ENCODE data around the gene CEP112. TPM values are rescaled to one million over a fixed set of nuclear protein-coding genes. Genes with fewer than 3 reads are reported as not detected.

CEP112 gene
- total and polyA plus RNA-seq, 2 of the 4 experiments (the other 2 are of a cell fraction): 2.5 to 5.6 TPM

- DNase-seq (no peak), ATAC-seq (ENCODE audit: low read depth) (no peak)
- H3K27me3 ChIP-seq (ENCODE audit: control insufficient read depth, insufficient read depth, low read length): no peaks in the 10 kb centered on the region
- H2BK20ac ChIP-seq (ENCODE audit: low read depth, low read length): no peak overlapping the region
- dilution Hi-C loops (cut with HindIII; ENCODE audit: low sequenced_read_pairs, unreplicated experiment): no loop called here
- H2BK120ac ChIP-seq (ENCODE audit: low read depth, low read length): no peak overlapping the region
- no peak overlapping the region for H4K5ac ChIP-seq (ENCODE audit: low read depth, low read length)
- no peaks in the 10 kb centered on the region for H3K36me3 ChIP-seq (ENCODE audit: control insufficient read depth, insufficient read depth, low read length)
- no peaks in the 10 kb centered on the region for H4K20me1 ChIP-seq (ENCODE audit: insufficient read depth, low read length)
- no peak overlapping the region for H4K8ac ChIP-seq (ENCODE audit: low read depth in 2 of 2, low read length in 2 of 2)
- no peak overlapping the region for H3K56ac ChIP-seq (ENCODE audit: extremely low read depth, insufficient read depth, low read length)
- no peak overlapping the region for H2BK15ac ChIP-seq (ENCODE audit: low read depth, low read length)
- H3K4ac ChIP-seq (ENCODE audit: low read depth, low read length): no peak overlapping the region
- no peak overlapping the region for H3K4me3 ChIP-seq (ENCODE audit: insufficient read depth, low read depth, low read length)
- no peak overlapping the region for H3K4me2 ChIP-seq (ENCODE audit: low read depth, low read length)
- H3K27ac ChIP-seq (ENCODE audit: insufficient read depth, low read length): no peak overlapping the region
- no peak overlapping the region for H4K91ac ChIP-seq (ENCODE audit: insufficient read depth, low read depth, low read length)
- CTCF ChIA-PET: no interaction called here
- H3K14ac ChIP-seq (replicated peaks; ENCODE audit: low read depth, low read length): no peak overlapping the region
- in situ Hi-C loops (cut with MboI; ENCODE audit: low sequenced_read_pairs): no loop called here
- intact Hi-C loops (cut with micrococcal nuclease): no loop called here
- H3K9ac ChIP-seq (ENCODE audit: low read depth, low read length): no peak overlapping the region
- no TSS peak for BruUV-seq (replicated peaks)
- H3K79me1 ChIP-seq (ENCODE audit: low read depth in 1 of 2, low read length in 2 of 2): no peaks in the 10 kb centered on the region
- no peak overlapping the region for H2AFZ ChIP-seq (replicated peaks; ENCODE audit: low read length, poor library complexity)
- TF ChIP-seq CTCF (conservative IDR thresholded peaks at IDR 0.05; ENCODE audit: low read depth, low read length) (no peak), RFX5 (IDR thresholded peaks at IDR 0.05; ENCODE audit: low read depth, low read length) (no peak), NFE2L2 (IDR thresholded peaks at IDR 0.05; ENCODE audit: low read depth, low read length) (no peak), USF2 (IDR thresholded peaks at IDR 0.05; ENCODE audit: low read depth, low read length) (no peak), SMC3 (IDR thresholded peaks at IDR 0.05; ENCODE audit: low read depth, low read length) (no peak), MXI1 (IDR thresholded peaks at IDR 0.05; ENCODE audit: borderline replicate concordance, low read depth, low read length) (no peak), BHLHE40 (IDR thresholded peaks at IDR 0.05; ENCODE audit: low read depth, low read length) (no peak), ELK1 (IDR thresholded peaks at IDR 0.05; ENCODE audit: borderline replicate concordance, low read depth, low read length) (no peak), FOS (IDR thresholded peaks at IDR 0.05; ENCODE audit: low read depth, low read length) (no peak), CEBPB (IDR thresholded peaks at IDR 0.05; ENCODE audit: low read depth, low read length) (no peak), CHD1 (IDR thresholded peaks at IDR 0.05; ENCODE audit: low read depth, low read length) (no peak), RCOR1 (IDR thresholded peaks at IDR 0.05; ENCODE audit: insufficient replicate concordance, low read length) (no peak), MAZ (IDR thresholded peaks at IDR 0.05; ENCODE audit: borderline replicate concordance, low read depth, low read length) (no peak), RAD21 (IDR thresholded peaks at IDR 0.05; ENCODE audit: low read length) (no peak), MAFK (IDR thresholded peaks at IDR 0.05; ENCODE audit: low read depth, low read length) (no peak), POLR2A (IDR thresholded peaks at IDR 0.05; ENCODE audit: low read depth, low read length) (no peak)
- no peak overlapping the region for H3K23ac ChIP-seq (ENCODE audit: low read depth, low read length)
- H3K18ac ChIP-seq (ENCODE audit: low read depth, low read length): no peak overlapping the region
- POLR2A ChIA-PET (ENCODE audit: unreplicated experiment): no interaction called here
- H3K4me1 ChIP-seq (ENCODE audit: control insufficient read depth, insufficient read depth, low read length): no peaks in the 10 kb centered on the region
- no peak overlapping the region for H2AK9ac ChIP-seq (replicated peaks; ENCODE audit: low read depth, low read length, poor library complexity)
- H2AK5ac ChIP-seq (ENCODE audit: low read depth, low read length): no peak overlapping the region
- no peak overlapping the region for H2BK5ac ChIP-seq (ENCODE audit: low read depth, low read length, poor library complexity, severe bottlenecking)
- no peaks in the 10 kb centered on the region for H3K9me1 ChIP-seq (ENCODE audit: insufficient read depth, low read length)
- H3K9me3 ChIP-seq (ENCODE audit: control insufficient read depth, insufficient read depth, low read length): peaks cover 7% of the 10 kb centered on the region; the same call in 1 of the 2 replicates
These were observed 384.6 kb downstream of the CEP112 start for GRCh38 chr17:65807361-65807760.

Measured in IMR-90 (cell line).